Body of pancreas (tissue), 4 donors: ENCODE data around the gene CREB3L2.

Source experiments
- POLR2A ChIP-seq, 3 donors: fragments of 450-650 bp; IDR thresholded peaks; one replicate each; pipeline ENCODE4 v1.6.1; 2016; ENCODE audit warnings: antibody characterized with exemption in 3 of 3, mild to moderate bottlenecking in 2 of 3
- TF ChIP-seq, protein P1 (sequence below), 7 experiments: fragments of 450-650 bp in 4 of 7; fragments of 200-600 bp in 3 of 7; sonication (generic) in 3 of 7; IDR thresholded peaks; one replicate each; pipeline ENCODE4 v1.5.1; 2016 to 2019; ENCODE audit warnings: antibody characterized with exemption in 7 of 7

DNA sequence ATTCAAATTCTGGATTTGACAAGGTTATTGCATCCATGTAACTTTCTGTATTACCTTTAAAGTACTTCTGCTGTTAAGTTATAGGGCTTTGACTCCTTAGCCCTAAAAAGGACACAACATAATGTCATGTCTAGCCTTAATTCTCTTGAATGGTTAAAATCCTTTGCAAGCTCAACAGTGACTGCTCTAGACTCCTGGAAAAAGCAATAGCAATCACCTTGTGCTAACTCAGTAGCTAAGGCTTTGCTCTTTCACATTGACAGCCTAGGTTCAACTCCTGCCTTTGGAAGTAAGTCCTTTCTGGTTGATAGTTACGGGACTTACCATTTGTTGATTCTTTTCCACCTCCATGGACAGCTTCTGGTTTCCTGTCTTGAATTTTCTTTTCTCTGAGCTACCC is 16.1 kb upstream of the CREB3L2 start:
- TF ChIP-seq, protein P1, sequence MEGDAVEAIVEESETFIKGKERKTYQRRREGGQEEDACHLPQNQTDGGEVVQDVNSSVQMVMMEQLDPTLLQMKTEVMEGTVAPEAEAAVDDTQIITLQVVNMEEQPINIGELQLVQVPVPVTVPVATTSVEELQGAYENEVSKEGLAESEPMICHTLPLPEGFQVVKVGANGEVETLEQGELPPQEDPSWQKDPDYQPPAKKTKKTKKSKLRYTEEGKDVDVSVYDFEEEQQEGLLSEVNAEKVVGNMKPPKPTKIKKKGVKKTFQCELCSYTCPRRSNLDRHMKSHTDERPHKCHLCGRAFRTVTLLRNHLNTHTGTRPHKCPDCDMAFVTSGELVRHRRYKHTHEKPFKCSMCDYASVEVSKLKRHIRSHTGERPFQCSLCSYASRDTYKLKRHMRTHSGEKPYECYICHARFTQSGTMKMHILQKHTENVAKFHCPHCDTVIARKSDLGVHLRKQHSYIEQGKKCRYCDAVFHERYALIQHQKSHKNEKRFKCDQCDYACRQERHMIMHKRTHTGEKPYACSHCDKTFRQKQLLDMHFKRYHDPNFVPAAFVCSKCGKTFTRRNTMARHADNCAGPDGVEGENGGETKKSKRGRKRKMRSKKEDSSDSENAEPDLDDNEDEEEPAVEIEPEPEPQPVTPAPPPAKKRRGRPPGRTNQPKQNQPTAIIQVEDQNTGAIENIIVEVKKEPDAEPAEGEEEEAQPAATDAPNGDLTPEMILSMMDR (IDR thresholded peaks at IDR 0.05), result no peak
- no peak for TF ChIP-seq POLR2A (IDR thresholded peaks at IDR 0.05)
